Fibroblast of peridontal ligament (primary cell): Measurements from ENCODE around the gene ALDH4A1.

Experiments used
- DNase-seq: peaks from one replicate; pipeline ENCODE4 v3.0.0-alpha.2; 2010; ENCODE audit errors: extremely low read depth

The ALDH4A1 gene

GRCh38 chr1:18900303-18900841 is 2.0 kb downstream of the ALDH4A1 start:
- DNase-seq = peak; percentile 75

DNA sequence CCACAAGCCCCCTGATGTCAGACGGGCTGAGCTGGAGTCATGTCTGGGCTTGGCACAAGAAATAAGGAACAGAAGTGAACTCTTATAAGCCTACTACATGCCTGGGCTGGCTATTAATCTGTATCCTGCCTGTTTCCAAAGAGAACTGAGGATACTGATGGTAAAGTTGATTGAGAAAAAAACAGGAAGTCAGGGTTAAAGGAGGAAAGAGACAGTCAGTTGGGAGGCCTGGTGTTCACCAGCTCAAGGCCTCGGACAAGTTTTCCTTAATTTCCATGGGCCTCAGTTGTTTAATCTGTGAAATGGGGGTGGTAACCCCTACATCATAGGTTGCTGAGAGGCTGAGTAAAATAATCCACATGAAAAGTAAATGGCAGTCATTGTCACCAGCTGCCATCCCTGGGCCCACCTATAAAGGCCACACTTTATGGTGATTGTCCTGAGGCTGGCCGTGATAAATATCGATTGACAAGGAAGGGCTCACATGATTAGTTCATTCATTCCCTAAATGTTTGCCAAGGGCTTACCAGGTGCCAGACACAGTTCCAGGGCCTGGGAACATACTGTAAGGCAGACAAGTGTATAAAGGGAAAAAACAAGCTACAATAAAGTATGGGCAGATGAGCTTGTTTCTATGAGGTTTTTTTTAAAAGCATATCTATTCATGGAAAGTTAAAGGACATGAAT is 2.8 kb downstream of the ALDH4A1 start:
- no peak for DNase-seq

- no peak for DNase-seq
Observed at GRCh38 chr1:18898567-18898966, 3.8 kb downstream of the ALDH4A1 start.

DNA sequence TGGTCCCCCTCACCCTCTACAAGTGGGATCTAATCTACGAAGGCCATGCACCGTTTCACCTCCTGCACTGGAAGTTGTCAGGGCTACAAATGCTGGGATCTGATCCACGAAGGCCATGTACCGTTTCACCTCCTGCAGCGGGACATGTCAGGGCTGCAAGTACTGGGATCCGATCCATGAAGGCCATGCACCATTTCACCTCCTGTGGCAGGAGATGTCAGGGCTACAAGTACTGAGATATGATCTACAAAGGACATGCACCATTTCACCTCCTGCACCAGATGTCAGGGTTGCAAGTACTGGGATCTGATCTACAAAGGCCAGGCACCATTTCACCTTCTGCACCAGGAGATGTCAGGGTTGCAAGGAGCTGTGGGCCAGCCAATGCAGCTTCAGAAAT is 7.0 kb downstream of the ALDH4A1 start:
- DNase-seq = no peak

GRCh38 chr1:18893120-18893519 is 9.2 kb downstream of the ALDH4A1 start:
- DNase-seq = no peak

DNA sequence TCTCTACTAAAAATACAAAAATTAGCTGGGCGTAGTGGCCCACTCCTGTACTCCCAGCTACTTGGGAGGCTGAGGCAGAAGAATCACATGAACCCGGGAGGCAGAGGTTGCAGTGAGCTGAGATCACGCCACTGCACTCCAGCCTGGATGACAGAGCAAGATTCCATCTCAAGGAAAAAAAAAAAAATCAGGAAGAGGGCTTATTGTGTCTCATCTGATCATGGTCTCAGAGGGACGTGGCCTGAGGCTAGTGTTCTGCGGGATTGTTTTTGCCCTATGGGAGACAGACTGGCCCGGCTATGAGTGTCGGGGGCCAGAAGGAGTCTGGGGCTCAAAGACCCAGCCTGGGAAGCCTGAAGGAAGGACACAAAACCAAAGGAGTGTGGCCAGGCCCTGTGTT is 10.5 kb downstream of the ALDH4A1 start:
- peak; percentile 63 for DNase-seq

DNA sequence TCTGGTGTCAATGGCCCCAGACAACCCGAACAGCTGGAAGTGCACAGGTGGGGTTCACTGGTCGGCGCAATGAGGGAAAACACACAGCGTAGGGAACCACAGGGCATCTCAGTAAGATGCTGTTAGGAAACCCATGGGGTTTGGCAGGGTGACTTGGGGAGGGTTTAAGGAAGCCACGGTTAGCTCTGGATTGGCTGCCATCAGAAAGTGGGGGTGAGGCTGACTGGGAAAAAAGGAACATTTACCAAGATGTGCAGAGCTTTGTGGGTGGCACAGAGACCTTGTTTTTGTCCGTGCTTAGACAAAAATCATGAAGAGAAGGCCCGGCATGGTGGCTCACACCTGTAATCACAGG is 11.0 kb downstream of the ALDH4A1 start:
- DNase-seq = no peak

DNA sequence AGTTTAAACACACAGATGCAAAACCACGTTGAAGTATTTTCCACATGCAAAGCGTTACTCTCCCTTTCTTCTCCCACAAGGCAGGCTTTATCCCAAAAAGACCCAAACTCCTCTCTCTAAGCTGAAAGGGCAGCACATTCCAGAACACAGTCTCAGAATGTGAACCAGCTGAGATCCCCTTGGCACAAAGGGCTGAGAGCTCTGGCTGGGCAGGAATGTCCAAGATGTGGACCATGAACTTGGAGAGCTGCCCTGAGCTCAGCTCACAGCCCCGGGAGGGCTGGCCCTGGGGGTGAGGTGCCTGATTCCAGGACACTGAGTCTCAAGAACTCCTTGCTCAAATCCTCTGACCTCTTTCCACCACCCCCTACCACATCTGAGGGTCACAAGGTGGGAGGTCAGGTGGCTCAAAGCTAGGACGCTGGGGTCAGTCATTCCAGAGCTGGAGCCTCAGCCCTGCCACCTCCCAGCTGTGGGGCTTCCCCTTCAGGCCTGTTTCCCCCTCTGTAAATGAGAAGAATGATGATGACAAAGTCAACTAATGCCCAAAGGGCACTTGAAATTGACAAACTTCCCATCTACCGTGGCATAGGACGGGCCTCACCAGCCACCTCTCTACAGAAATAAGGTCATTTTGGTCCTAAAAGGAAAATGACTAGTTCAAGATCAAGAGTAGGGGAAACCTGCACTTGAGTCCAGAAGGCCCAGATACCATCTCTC is 11.5 kb downstream of the ALDH4A1 start:
- DNase-seq = peak; percentile 84

- DNase-seq = peak; percentile 72
Observed at GRCh38 chr1:18886003-18886335, 16.4 kb downstream of the ALDH4A1 start.

GRCh38 chr1:18885311-18886002 is 16.9 kb downstream of the ALDH4A1 start:
- DNase-seq = no peak

- DNase-seq = no peak
Observed at GRCh38 chr1:18884727-18885126, 17.6 kb downstream of the ALDH4A1 start.

- no peak for DNase-seq
Observed at GRCh38 chr1:18884419-18884717, 18.0 kb downstream of the ALDH4A1 start.

DNA sequence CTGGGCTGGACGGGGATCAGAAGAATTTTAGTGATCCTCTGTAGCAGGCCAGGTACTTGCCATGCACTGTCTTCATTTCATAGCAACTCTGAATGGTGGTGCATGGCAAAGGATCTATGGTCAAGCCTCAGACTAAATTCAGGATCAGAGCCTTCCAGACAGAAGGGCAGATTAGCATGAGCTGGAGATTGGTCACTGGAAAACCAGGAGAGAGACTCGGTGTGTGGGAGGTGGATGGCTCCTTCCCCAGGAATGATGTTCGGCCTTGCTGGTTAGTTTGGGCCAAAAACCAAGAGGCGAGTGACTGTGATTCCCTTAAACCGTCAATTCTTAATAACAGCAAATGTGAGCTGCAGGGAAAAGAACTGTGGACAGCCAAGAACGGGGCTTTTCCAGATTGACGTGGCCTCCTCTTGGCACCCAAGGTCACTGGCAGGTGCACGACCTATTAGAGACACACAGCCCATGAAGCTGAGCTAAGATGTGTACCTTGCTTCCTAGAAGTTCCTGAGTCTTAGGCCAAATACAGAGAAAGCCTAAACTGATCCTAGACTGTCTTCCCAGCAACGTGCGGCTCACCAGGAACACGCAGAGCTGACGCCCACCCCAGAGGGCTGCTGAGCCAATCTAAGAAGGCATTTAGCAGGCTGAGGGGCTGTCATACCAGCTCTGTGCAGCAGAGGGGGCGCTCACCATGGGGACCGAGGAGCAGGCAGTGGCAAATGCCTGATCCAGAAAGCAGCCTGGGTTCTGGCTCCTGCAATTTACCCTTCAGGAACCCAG is 18.5 kb downstream of the ALDH4A1 start:
- DNase-seq = peak; percentile 72

DNA sequence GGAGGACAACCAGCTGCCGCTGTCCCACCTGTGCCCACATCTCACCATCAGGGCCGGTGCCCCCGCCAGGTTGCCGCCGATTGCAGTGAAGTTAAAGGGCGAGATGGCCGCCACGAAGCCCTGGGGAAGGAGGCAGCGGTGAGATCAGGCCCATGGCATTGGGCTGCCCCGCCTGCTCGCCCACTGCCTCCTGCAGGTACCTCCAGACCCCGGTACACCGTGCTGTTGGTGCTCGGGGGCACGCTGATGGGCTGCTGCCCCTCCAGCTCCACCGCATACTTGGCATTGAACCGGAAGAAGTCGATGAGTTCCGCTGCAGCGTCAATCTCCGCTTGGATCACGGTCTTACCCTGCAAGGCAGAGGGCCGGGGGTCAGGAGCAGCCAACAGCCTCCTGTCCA is 19.3 kb downstream of the ALDH4A1 start:
- DNase-seq = no peak

GRCh38 chr1:18882486-18882885 is 19.9 kb downstream of the ALDH4A1 start:
- DNase-seq = no peak

- DNase-seq = no peak
Observed at GRCh38 chr1:18881642-18882431, 20.5 kb downstream of the ALDH4A1 start.

DNA sequence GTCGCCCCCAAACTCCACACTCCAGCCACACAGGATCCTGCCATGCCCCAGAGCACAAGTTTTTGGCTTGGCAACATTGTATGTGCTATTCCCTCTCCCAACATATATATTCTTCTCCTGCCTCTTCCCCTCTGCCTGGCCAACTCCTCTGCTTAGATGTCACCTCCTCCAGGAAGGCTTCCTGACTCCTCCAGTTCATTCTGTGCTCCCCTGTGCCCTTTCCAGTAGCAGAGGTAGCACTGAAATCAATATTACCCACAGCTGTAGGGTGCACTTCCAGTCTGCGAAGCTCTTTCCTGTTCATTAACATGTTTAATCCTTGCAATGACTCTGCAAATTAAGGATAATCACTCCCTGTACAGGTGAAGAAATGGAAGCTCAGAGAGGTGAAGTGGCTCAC is 21.2 kb downstream of the ALDH4A1 start:
- no peak for DNase-seq

DNA sequence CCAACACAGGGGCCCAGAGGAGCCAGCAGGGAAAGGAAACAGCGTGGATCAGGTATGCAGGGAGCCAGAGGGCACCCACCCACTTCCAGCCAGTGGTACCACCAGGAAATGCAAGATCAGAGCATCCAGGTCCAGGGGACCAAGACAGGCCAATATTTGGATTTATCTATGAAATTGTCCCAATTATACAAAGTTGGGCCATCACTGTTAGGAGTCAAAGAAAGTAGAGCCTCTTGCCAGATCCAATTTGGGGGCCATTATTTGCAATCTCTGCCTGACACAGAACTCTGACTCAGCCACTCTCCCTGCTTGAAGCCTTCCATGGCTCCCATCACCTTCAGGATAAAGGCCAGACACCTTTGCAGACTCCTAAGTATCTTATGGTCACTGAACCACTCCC is 21.8 kb downstream of the ALDH4A1 start:
- no peak for DNase-seq

DNA sequence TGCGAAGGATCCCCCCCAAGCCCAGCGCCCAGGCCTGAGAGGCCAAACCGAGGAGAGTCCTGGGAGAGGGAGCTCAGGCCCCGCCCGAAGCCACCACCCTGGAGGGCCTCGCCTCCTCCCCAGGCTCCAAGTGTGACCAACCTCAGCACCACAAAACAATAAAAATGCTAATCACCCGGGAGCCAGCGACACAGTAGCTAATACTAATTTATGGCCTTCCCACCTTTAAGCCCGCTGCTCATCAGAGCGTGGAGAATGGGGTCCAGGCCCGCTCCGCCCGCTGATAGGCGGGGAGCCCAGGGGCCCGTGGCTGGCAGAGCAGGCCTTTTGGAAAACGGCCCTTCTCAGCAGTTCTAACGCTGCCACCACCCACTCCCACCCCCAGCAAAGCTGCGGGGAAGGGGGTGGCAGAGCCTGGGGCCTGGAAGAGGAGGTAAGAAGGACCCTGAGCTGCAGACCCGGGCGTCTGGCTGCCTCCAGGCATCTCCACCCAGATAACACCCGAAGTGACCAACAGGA is 22.5 kb downstream of the ALDH4A1 start:
- no peak for DNase-seq

DNA sequence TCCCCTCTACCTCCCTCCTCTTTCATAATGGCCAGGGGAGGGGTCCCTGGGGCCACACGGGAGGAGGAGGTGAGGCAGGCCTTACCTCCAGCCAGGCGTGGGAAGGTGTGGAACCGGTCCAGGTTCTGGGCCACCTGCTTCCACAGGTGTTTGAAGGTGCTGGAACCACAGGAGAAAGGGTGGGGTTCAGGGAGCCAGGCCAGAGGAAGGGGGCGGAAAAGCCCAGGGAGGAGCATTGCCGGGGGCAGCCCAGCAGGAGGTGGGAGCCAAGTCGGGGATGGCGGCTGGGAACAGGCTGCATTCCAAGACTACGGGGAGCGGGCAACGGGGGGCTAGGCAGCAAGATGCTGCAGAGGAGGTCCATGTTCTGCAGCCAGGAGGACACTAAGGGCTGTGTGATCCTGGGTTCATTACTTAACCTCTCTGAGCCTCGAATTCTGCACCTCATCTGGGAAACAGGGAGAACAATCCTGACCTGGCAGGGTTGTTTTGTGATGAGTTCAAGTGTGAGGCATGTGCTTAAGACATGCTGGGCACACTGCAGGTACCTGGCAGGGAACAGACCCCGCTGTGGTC is 23.1 kb downstream of the ALDH4A1 start:
- DNase-seq = no peak
